Psoas muscle (tissue), 8 donors: ENCODE measurements around the gene ITCH. TPM values are rescaled to one million over a fixed set of nuclear protein-coding genes. Genes with fewer than 3 reads are reported as not detected.

Source experiments
- ATAC-seq, 4 donors: fragments of 200-7000 bp; cut with Tn5 transposase; one replicate each; pipeline ENCODE4 v1.9.1; 2020; ENCODE audit warnings: moderate library complexity in 3 of 4, mild to moderate bottlenecking in 2 of 4
- DNase-seq, 2 donors: peaks; one replicate each; pipeline ENCODE4 v3.0.0-alpha.2; 2020
- H3K27ac ChIP-seq: fragments of 200-600 bp; one replicate; pipeline ENCODE4 v1.8.0; 2022
- H3K27me3 ChIP-seq, 3 donors: fragments of 200-600 bp in 1 of 3; one replicate each; pipeline versions ENCODE4 v1.6.1 to v1.8.0; 2013 to 2022; ENCODE audit warnings: low read length in 2 of 3, mild to moderate bottlenecking in 2 of 3, moderate library complexity in 1 of 3; ENCODE audit not compliant: insufficient read depth in 3 of 3
- H3K36me3 ChIP-seq, 2 donors: fragments of 200-600 bp in 1 of 2; one replicate each; pipeline versions ENCODE4 v1.6.1 to v1.8.0; 2013 to 2022; ENCODE audit warnings: low read depth in 1 of 2, mild to moderate bottlenecking in 1 of 2, moderate library complexity in 1 of 2; ENCODE audit not compliant: insufficient read depth in 1 of 2
- H3K4me1 ChIP-seq: fragments of 200-600 bp; one replicate; pipeline ENCODE4 v1.8.0; 2022
- H3K4me3 ChIP-seq: fragments of 200-600 bp; one replicate; pipeline ENCODE4 v1.8.0; 2022; ENCODE audit warnings: mild to moderate bottlenecking
- H3K9me3 ChIP-seq: fragments of 200-600 bp; one replicate; pipeline ENCODE4 v1.8.0; 2022
- WGBS, 3 donors: extraction: QIAGEN DNeasy Blood & Tissue Kit; methylation state at CpG; one replicate each; pipeline versions ENCODE4 v1.1.6 to v1.1.7; 2013; 5-methylcytosine and 5-hydroxymethylcytosine counted together
- intact Hi-C, 2 donors: fragments of 100-400 bp; cut with DNase I; formaldehyde crosslinking; loops; one replicate each; pipeline versions ENCODE4 v1.11.0 to v1.14.2; 2022
- polyA plus RNA-seq, 3 donors: library from polyadenylated mRNA; stranded (reverse); fragments of 200-250 nt; gene quantifications; one replicate each; pipeline ENCODE4 v1.2.3, GENCODE V29; 2013
- total RNA-seq, 4 donors: library from RNA; stranded (reverse); fragmentation: NEBNext Ultra II Directional in 2 of 4; extraction: Animal tissue kit (Norgen Biotek cat#: 25700) in 2 of 4; gene quantifications; one replicate each; pipeline versions ENCODE4 v1.2.1 to v1.2.4, GENCODE V29; 2021 to 2023
- TF ChIP-seq, protein P1 (sequence below): fragments of 200-600 bp; IDR thresholded peaks from one replicate; pipeline ENCODE4 v1.8.0; 2022; ENCODE audit warnings: antibody characterized with exemption
- donor health status: healthy with polysubstance abuse.
- donor health status: DM: no; HTN: no; CAD: no; lungs with moderate emphysema.
- donor health status: Bipolar disorder and iron deficiency.
- donor health status: healthy.
- donor health status: DM: yes; HTN: yes; CAD: no.
- donor health status: DM: no; HTN: no; CAD: no.
- donor health status: DM: no; HTN: no; CAD: no.
- donor health status: DM: yes; HTN: yes; CAD: no.

Gene ITCH
- total and polyA plus RNA-seq, 7 donors: 10.1 to 50.3 (median 36.9) TPM

DNA sequence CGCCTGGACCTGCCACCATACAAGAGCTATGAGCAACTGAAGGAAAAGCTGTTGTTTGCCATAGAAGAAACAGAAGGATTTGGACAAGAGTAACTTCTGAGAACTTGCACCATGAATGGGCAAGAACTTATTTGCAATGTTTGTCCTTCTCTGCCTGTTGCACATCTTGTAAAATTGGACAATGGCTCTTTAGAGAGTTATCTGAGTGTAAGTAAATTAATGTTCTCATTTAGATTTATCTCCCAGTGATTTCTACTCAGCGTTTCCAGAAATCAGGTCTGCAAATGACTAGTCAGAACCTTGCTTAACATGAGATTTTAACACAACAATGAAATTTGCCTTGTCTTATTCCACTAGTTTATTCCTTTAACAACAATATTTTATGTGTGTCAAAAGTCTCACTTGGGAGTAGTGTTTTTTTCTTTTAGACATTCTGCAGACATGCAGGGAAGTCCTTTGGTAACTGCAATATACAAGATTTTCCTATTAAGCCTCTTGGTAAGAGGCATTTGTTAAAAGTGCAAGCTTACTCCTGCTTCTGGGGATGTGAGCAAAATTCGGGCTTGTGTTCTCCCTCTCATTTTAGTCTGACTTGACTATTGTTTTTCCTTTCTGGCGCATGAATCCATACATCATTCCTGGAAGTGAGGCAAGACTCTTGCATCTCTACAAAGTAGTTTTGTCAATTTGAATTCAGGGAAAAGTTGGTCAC lies 144.8 kb downstream of the ITCH start:
- no peak for DNase-seq
- WGBS, 3 donors: 88 to 91% (median 91%) methylated on average over 4 of the region's 4 CpGs
- Histone ChIP-seq H3K27me3 (no peaks in the 10 kb centered on the region), H3K27ac (no peak overlapping the region), H3K36me3 (peaks cover 3 to 87% of the 10 kb centered on the region in 2 donors), H3K9me3 (no peaks in the 10 kb centered on the region), H3K4me1 (no peaks in the 10 kb centered on the region), H3K4me3 (no peak overlapping the region)
- ATAC-seq: no peak
- intact Hi-C loops: loop anchor here in 1 of 2 donors (10.0 kb wide), 1 partner anchor 73 kb away; no protein-coding TSS in a partner anchor
- TF ChIP-seq, protein P1, sequence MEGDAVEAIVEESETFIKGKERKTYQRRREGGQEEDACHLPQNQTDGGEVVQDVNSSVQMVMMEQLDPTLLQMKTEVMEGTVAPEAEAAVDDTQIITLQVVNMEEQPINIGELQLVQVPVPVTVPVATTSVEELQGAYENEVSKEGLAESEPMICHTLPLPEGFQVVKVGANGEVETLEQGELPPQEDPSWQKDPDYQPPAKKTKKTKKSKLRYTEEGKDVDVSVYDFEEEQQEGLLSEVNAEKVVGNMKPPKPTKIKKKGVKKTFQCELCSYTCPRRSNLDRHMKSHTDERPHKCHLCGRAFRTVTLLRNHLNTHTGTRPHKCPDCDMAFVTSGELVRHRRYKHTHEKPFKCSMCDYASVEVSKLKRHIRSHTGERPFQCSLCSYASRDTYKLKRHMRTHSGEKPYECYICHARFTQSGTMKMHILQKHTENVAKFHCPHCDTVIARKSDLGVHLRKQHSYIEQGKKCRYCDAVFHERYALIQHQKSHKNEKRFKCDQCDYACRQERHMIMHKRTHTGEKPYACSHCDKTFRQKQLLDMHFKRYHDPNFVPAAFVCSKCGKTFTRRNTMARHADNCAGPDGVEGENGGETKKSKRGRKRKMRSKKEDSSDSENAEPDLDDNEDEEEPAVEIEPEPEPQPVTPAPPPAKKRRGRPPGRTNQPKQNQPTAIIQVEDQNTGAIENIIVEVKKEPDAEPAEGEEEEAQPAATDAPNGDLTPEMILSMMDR: no peak

DNA sequence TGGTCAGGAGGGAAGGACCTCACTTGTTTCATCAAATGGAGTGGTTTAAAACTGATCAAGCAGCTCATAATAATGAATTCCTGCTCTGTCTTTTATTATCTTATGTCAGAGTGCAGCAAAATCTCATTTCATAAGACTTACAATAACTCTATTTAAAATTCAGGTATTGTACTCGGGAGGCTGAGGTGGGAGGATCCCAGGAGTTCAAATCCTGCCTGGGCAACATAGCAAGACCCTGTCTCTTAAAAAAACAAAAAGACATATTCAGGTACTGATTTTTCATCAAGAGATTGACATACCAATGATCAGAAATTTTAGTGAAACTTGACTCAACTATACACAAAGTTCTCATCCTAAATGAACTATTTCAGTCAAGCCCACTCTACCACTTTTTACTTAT lies 147.5 kb downstream of the ITCH start:
- no peaks in the 10 kb centered on the region for H3K27me3 ChIP-seq
- ATAC-seq: no peak
- H3K4me1 ChIP-seq: no peaks in the 10 kb centered on the region
- peaks cover 3 to 64% of the 10 kb centered on the region in 2 donors for H3K36me3 ChIP-seq
- no peak overlapping the region for H3K27ac ChIP-seq
- DNase-seq: no peak
- 88 to 97% (median 96%) methylated on average over 1 of the region's 1 CpG for WGBS, 3 donors
- TF ChIP-seq, protein P1: no peak
- intact Hi-C loops: no loop called here
- H3K4me3 ChIP-seq: no peak overlapping the region
- no peaks in the 10 kb centered on the region for H3K9me3 ChIP-seq

DNA sequence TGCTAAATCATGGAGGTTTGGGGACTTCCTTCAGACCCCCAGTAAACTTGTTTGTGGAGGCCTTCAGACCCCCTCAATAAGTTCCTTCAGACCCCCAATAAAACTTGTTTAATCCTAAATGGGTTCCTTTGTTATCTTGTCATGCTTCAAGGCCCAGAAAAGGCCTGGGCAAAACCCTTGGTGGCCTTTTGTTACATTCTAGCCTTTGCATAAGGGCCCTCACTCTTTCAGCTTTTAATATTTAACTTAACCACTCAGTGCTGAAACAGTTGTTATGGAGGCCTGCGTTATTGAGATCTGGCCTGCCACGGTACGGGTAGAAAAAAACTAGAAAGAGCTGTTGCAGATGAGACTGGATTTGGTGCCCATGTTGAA lies 148.8 kb downstream of the ITCH start:
- H3K27ac ChIP-seq: no peak overlapping the region
- no peaks in the 10 kb centered on the region for H3K4me1 ChIP-seq
- H3K4me3 ChIP-seq: no peak overlapping the region
- no peaks in the 10 kb centered on the region for H3K9me3 ChIP-seq
- TF ChIP-seq, protein P1: no peak
- DNase-seq (no peak), ATAC-seq (no peak)
- no peaks in the 10 kb centered on the region for H3K27me3 ChIP-seq
- WGBS, 3 donors: 87 to 95% (median 95%) methylated on average over 3 of the region's 3 CpGs
- intact Hi-C loops: no loop called here
- peaks cover 3 to 51% of the 10 kb centered on the region in 2 donors for H3K36me3 ChIP-seq

DNA sequence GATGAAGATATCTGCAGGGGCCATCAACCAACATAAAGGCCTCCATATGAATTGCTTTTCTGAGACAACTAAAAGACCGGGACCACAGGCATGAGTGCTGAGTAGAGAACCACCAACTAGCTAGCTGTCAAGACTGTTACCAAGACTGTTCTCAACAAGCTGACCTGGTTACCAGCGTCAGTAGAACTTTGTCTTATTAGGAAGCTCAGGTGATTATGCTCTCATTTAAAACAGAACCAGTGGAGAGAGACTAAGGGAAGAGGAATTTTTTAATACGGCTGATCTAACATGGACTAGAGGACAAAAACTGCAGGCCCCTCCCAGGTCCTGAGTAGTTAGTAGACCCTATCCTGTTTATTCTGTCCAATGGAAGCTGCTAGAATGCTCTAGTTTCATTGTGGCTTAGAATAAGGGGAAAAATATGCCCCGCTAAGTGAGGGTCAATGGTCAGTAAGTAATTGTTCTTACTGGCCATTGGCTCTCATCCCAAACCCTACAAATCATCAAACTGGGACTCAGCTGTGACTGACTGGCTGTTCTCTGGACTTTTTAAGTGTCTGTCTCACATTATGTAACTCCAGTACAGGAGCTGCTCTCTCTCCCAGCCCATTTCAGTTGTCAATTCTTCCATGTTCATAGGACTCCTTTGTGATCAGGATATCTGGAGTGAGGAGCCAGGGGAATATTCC lies 149.3 kb downstream of the ITCH start:
- intact Hi-C loops: no loop called here

More for the DNA sequence above, 149.3 kb downstream of the ITCH start:
- H3K4me1 ChIP-seq: peaks cover under 1% of the 10 kb centered on the region
- peaks cover 3 to 46% of the 10 kb centered on the region in 2 donors for H3K36me3 ChIP-seq
- DNase-seq: no peak
- no peak overlapping the region for H3K4me3 ChIP-seq
- no peaks in the 10 kb centered on the region for H3K9me3 ChIP-seq
- H3K27me3 ChIP-seq: no peaks in the 10 kb centered on the region
- H3K27ac ChIP-seq: no peak overlapping the region
- ATAC-seq: no peak
- TF ChIP-seq, protein P1: no peak
- WGBS, 3 donors: 82 to 91% (median 88%) methylated on average over 4 of the region's 4 CpGs
